B cell (primary cell): ENCODE measurements around the gene PHETA2.

Source experiments
- CTCF ChIP-seq: fragments of 200-600 bp; IDR thresholded peaks from one replicate; pipeline ENCODE4 v1.8.0; 2022; ENCODE audit warnings: antibody characterized with exemption, mild to moderate bottlenecking
- EZH2 ChIP-seq: IDR thresholded peaks from 2 replicates; pipeline ENCODE4 v1.6.1; 2012; ENCODE audit warnings: borderline replicate concordance, low read depth, mild to moderate bottlenecking, moderate library complexity, low read length; ENCODE audit not compliant: insufficient read depth, poor library complexity, severe bottlenecking

GRCh38 chr22:42041784-42042183 lies 32.3 kb upstream of the PHETA2 start:
- no peak for TF ChIP-seq CTCF
- no peak for TF ChIP-seq EZH2
